Adrenal gland (tissue), 5 donors: ENCODE results near the gene RNF10.
"Not testable (repeated sequence)": the region's sequence is repeated elsewhere in the genome, so short reads cannot be mapped to it uniquely, and the experiment has no call there.

ENCODE experiments used
- POLR2A ChIP-seq, 2 donors: fragments of 450-650 bp; IDR thresholded peaks; one replicate each; pipeline ENCODE4 v1.6.1; 2017; ENCODE audit warnings: antibody characterized with exemption in 2 of 2, mild to moderate bottlenecking in 2 of 2, moderate library complexity in 1 of 2
- TF ChIP-seq, protein P1 (sequence below), 6 experiments: fragments of 450-650 bp in 4 of 6; fragments of 200-600 bp in 2 of 6; sonication (generic) in 1 of 6; IDR thresholded peaks; 1 replicate in 5 of 6; 2 replicates in 1 of 6; pipeline versions ENCODE4 v1.5.1 to v1.8.0; 2016 to 2021; ENCODE audit warnings: antibody characterized with exemption in 6 of 6, mild to moderate bottlenecking in 2 of 6, moderate library complexity in 1 of 6
- donor health status: DM: no; HTN: no; CAD: no.

DNA sequence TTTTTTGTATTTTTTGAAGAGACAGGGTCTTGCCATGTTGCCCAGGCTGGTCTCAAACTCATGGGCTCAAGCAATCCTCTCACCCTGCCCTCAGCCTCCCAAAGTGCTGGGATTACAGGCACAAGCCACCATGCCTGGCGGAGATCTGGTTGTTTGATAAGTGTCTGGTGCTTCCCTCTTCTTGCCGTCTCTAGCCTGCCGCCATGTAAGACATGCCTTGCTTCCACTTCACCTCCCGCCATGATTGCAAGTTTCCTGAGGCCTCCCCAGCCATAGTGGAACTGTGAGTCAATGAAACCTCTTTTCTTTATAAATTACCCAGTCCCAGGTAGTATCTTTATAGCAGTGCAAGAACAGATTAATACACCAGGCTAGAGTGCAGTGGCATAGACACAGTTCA lies 83.6 kb downstream of the RNF10 start:
- TF ChIP-seq, protein P1, sequence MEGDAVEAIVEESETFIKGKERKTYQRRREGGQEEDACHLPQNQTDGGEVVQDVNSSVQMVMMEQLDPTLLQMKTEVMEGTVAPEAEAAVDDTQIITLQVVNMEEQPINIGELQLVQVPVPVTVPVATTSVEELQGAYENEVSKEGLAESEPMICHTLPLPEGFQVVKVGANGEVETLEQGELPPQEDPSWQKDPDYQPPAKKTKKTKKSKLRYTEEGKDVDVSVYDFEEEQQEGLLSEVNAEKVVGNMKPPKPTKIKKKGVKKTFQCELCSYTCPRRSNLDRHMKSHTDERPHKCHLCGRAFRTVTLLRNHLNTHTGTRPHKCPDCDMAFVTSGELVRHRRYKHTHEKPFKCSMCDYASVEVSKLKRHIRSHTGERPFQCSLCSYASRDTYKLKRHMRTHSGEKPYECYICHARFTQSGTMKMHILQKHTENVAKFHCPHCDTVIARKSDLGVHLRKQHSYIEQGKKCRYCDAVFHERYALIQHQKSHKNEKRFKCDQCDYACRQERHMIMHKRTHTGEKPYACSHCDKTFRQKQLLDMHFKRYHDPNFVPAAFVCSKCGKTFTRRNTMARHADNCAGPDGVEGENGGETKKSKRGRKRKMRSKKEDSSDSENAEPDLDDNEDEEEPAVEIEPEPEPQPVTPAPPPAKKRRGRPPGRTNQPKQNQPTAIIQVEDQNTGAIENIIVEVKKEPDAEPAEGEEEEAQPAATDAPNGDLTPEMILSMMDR (IDR thresholded peaks at IDR 0.05): not testable (repeated sequence)
- not testable (repeated sequence) for TF ChIP-seq POLR2A (IDR thresholded peaks at IDR 0.05)
